GM20431 (cell line): ENCODE results near the gene CDKN2D.

Source experiments
- in situ Hi-C: fragments of 300-500 bp; cut with MseI, MboI; formaldehyde crosslinking; loops from one replicate; pipeline ENCODE4 v1.15.0; 2020; ENCODE audit warnings: low sequenced_read_pairs; ENCODE audit not compliant: unreplicated experiment

Gene CDKN2D

DNA sequence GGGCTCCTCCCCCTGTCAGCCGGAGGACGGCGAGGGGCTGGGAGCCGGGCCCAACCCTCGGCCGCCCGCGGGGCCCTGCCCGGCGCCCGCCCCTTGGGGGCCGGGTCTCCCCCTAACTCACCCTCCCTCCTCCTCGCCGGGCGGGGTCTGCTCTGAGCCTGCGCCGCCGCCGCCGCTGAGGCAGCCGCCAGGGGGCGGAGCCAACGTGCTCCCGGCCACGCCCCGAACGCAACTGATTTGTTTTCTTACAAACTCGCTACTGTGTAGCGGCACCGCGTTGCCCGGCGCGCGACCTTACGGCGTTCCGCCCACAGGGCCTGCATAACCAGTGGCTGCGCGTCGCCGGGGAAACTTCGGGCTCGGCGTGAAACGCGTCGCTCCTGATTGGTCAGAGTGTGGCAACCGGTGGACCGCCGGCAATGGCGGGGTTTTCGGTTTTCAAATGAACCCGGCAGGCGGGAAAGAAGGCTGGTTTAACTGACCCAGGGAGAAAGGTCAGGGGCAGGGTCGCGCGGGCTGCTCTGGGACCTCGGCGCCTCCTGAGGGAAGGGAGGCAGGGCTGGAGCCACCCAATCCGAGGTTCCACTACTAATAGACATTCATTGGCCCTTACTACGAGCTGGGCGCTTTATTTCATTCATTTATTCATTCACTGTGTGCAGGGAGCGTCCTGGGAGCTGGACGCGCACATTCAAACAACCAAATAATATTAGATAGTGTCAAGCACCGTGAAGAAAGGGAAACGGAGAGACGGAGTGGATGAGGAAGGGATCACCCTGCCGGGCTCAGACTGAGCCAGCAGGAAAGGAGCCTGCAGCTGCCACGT, at the start of gene CDKN2D:
Gene CDKN2D (minus strand): TSS at position 154 of the 826 bp plus-strand sequence. CDS start 326 bp downstream, outside the sequence.
- in situ Hi-C loops = no loop called here

DNA sequence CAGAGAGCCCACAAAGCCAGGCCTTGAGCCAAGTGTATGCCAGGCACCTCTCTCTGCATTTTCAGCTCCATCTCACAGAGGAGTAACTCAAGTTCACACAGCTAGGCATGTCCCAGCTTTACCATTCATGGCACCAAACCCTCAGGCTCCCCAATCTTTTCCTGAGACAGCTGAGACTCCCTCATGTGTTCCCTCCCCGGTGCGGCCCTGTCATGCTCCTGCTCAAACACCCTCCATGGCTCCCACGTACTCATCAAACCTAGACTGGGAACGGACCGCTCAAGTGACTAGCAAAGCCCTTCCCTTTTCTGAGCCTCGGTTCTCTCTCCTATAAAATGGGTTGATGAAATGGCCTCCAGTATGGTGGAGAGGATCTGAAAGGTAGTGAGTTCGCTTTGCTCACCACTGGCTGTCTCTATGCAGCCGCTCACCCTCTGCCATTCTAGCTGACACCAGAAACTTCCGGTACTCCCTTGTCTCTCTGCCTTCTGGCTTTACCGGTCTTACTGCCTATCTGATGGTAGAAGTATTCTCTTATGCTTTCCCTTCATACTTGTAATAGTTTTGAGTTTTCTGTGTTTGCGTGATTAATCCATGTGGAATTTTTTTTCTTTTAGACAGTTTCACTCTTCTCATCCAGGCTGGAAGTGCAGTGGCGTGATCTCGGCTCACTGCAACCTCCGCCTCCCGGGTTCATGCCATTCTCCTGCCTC, 48.8 kb upstream of the CDKN2D start:
- in situ Hi-C loops = no loop called here

DNA sequence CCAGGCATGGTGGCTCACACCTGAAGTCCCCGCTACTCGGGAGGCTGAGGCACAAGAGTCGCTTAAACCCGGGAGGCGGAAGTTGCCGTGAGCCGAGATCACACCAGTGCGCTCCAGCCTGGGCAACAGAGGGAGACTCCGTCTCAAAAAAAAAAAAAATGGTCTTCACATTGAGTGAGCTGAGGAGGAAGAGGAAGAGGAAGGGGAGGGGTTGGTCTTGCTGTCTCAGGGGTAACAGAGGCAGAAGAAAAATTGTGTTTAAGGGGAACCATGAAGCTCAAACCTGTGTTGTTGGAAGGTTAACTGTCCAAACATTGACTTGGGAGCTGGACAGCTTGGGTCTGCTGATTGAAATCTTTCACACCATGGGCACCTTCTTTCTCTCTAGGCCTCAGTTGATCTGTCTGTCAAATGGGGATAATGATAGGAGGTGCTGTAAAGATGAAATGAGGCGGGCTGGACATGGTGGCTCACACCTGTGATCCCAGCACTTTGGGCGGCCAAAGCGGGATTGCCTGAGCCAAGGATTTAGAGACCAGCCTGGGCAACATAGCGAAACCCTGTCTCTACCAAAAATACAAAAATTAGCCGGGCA, 46.7 kb upstream of the CDKN2D start:
- in situ Hi-C loops = no loop called here

DNA sequence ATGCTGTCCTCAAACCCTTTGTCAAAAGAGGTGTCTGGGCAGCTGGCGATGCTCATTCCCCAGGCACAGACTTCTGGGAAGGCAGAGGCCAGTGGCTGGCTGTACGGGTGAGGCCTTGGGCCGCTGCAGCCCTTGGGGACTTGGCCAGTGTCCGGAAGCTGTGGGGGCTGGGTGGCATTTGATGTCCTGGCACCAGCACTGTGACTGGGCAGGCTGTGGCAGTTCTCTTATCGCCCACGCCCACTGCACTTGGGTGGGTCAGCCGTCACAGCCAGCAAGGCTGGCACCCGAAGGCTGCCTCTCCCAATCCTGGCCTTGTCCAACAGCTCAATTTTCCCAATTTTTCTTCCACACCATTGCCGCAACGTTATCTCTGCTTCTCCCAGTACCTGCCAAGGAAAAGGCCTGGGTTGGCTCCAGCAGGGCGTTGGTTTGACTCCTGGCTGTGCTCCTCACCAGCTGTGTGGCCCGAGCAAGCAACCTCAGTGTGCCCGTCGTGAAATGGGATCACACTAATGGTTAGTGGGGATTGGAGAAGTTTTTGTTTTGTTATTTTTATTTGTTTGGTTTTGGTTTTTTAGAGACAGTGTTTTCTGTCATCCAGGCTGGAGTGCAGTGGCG, 43.8 kb upstream of the CDKN2D start:
- in situ Hi-C loops = no loop called here

DNA sequence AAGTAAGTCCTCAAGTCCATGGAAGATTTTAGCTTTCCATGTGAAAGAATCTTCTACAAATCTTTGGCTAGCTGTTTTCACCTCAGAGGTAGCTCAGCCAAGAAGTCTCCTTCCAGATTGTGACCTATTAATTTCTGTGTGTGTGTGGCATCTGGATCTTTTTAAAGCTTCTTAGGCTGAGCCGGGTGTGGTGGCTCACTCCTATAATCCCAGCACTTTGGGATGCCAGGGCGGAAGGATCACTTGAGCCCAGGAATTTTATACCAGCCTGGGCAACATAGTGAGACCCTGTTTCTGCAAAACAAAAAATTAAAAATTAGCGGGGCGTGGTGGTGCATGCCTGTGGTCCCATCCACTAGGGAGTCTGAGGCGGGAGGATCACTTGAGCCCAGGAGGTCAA, 43.1 kb upstream of the CDKN2D start:
- in situ Hi-C loops = no loop called here

DNA sequence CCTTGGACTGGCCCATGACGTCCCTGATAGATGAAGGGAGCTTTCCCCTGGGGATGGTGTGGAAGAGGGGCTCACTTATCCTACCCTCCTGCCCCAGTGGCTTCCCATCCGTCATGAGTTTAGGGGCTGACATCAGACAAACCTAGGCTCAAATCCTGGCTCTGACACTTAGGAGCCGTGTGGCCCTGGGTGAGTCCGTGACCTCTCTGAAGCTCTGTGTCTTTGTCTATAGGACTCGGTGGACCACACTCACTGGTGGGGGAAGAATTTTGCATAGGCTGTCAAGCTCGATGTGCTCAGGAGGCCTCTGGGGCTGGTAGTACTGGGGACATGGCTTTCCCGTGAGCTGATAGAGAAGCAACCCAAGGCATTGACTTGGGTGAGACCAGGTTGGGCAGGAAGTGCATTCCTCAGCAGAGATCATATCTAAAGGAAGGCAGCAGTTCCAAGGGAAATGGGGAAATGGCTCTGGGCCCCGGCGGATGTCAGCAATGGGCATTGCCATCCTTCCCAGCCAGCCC, 35.7 kb upstream of the CDKN2D start:
- in situ Hi-C loops = no loop called here

DNA sequence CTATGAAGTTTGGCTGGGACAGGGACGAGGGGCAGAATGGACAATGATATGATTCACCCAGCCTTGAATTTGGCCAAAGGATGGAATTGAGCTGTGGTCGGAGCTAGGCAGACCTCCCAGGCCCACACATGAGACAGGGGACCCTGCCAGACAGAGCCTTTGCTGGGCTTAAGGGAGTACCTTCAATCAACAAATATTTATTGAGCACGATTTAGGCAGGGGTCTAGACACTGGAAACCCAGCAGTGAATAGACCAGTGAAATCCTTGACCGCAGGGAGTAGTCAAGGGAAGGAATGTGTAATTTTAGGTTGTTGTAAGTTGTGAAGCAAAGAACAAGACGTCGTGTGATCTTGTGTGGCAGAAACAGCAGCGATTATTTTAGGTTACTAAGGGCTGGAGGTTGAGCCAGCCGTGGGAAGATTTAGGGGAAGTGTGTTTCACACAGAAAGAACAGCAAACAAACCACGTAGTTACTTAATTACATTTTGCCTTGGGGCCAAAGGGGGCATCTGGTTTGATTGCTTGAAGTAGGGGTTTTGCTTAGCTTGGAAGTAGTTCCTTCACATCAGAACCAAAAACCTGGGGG, 35.2 kb upstream of the CDKN2D start:
- in situ Hi-C loops = no loop called here

DNA sequence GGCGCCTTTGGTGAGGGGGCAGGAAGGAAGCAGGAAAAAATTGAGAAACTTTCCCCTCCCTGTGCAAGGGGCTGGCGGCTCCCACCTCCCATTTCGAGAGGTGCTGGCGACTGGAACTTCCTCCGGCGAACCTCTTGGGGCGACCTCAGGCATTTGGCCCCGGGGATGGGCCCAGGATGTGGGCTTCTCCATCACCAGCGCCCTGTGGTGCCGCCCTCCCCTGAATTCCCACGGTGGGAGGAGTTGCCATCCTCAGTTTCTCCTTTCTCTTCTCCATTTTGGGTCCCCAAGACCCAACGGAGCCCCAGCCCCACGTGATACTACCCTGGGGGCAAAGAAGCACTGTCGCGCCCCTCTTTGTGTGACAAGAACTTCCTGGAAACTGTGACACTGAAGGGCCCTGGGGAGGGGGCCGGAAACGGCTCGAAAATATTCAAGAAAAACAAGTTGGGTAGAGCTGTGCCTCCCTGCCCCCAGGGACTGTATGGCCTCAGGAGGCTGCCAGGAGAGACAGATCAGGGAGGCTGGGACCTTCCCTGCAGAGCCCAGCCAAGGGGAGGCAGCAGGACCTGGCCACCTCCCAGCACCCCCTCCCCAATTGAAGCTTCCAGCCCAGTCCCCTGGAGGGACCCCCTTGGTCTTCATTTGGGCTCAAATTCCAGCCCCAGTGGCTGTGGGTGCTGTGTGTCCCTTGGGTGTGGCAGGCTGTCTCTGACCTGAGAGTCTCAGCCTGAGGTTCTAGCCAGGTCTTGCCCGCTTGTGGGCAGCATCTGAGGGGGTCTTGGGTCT, 34.5 kb upstream of the CDKN2D start:
- in situ Hi-C loops = no loop called here

DNA sequence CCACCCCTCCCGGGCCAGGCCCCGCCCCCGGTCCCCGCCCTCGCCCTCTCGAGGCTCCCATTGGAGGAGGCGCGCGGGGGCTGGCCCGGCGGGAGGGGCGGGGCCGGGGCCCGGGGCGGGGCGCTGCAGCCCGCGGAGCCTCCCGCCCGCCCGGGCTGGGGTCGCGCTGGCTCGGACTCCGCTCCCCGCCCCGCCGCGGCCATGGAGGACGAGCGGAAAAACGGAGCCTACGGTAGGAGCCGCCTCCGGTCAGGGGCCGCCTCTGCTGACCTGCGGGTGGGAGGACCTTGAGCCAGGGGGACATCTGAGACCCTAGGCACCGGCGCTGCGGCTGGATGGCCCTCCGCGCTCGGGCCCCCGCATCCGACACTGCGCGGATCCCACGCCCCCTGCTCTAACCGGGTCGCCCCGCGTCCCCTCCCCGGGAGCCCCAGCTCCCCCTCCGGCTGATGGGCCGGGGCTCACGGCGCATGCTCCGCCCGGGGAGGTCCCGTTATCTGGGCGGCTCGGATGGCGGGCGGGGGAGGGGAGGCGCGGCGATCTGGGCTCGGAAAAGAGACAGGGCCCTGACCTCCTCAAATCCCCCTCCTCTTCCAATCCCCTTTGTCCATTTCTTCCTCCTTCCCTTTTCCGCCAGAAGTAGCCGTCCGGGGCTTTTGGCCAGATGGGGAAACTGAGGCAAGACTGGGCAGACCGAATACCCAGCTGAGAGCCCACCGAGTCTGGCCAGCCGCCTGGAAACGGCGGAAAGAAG, 33.7 kb upstream of the CDKN2D start:
- in situ Hi-C loops = no loop called here

DNA sequence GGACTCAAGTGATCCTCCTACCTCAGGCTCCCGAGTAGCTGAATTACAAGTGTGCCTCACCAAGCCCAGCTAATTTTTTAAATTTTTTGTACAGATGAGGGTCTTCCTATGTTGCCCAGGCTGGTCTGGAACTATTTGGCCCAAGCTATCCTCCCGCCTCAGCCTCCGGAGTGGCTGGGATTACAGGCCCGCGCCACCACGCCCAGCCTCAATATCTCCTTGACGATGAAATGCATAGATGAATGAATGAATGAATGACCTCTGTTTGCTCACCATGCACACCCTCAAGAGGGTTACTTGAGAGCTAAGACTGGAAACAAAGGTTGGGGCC, 33.2 kb upstream of the CDKN2D start:
- in situ Hi-C loops = no loop called here

DNA sequence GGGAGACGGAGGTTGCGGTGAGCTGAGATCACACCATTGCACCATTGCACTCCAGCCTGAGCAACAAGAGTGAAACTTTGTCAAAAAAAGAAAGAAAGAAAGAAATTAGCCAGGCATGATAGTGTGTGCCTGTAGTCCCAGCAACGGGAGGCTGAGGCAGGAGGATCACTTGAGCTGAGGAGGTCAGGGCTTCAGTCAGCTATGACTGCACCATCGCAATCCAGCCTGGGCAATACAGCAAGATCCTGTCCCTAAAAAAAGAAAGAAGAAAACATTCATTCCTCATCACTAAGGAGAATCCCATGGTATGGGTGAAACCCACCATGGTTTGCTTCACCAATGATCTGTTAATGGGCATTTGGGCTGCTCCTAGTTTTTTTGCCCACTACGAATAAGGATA, 31.4 kb upstream of the CDKN2D start:
- in situ Hi-C loops = no loop called here

DNA sequence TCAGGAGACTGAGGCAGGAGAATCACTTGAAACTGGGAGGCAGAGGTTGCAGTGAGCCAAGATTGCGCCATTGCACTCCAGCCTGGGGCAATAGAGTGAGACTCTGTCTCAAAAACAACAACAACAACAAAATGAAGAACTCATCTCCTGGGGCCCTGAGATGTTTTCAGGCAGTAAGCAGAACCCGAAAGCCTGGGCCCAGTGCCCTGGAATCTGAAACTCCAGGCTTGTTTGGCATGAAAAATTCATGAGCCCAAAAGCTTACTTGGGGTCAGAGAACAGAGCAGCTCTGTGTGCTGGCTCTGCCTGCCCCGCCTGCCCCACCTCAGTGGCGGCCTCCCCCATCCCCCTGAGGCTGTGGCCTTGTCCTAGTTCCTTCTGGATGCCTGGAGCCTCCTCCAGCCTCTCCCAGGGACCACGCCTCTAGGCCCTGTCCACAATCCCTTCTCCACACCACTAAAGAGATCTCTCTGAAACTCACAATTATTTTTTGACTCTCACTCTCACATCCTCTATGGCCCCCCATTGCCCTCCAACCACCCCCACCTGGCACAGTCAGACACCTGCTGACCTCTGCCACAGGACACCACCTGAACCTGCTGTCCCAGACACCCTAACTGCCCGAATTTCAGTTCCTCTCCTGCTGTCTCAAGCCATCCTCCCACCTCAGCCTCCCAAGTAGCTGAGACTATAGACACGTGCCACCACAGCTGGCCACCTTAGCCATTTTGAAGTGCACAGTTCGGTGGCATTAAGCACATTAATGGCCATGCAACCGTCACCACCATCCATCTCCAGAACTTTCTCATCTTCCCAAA, 25.2 kb upstream of the CDKN2D start:
- in situ Hi-C loops = no loop called here

DNA sequence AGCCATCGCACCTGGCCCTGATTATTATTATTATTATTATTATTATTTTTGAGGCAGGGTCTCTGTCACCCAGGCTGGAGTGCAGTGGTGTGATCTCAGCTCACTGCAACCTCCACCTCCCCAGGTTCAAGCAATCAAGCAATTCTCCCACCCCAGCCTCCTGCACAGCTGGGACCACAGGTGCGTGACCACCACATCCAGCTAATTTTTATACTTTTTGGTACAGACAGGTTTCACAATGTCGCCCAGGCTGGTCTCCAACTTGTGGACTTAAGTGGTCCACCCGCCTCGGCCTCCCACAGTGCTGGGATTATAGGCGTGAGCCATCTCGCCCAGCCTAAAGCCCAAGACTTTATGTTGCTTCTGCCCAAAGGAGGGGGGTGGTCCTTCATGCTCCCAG, 24.4 kb upstream of the CDKN2D start:
- in situ Hi-C loops = no loop called here

DNA sequence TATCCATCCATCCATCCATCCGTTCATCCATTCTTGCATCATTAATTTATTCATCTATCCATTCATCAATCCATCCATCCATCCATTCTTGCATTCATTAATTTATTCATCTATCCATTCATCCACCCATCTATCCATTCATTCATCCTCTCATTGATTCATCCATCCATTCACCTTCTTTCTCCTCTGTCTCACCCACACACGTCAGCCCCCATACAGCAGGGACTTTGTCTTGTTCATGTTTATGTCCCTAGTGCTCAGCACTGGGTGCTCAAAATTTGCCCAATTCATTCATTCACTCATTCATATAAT, 19.0 kb upstream of the CDKN2D start:
- in situ Hi-C loops = no loop called here

DNA sequence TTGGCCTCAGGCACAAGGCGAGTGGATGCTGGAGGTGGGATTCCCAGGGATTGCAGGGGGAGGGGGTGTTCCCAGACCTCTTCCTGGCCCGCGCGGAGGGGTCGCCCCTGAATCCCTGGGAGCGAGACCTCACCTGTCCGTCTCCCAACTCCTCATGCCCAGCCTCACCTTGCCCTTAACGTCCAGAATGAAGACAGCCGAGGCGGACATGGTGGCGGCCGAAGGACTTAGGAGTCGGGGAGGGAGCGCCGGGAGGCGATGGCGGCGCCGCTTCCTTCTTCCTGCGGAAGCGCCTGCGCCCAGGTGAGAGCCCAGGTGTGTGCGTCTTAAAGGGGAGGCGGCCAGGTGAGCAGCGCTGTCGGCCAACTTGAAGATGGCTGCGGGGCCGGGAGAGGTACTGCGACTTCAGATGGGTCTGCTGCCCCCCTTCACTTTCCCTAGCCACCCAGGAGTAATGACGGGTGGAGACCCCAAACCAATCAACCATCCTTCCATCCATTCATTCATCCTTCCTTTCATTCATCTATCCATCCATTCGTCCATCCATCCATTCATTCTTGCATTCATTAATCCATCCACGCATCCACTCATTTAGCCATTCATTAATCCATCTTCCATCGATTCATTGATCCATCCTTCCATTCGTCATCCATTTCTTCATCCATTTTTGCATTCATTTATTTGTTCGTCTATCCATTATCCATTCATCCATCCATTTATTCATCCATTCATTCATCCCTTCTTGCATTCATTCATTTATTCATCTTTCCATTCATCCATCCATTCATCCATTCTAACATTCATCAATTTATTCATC, 18.5 kb upstream of the CDKN2D start, which contains the start of gene AP1M2:
Gene AP1M2 (minus strand): TSS at position 291 of the 817 bp plus-strand sequence. CDS start 81 bp downstream, at position 210.
- in situ Hi-C loops = no loop called here

DNA sequence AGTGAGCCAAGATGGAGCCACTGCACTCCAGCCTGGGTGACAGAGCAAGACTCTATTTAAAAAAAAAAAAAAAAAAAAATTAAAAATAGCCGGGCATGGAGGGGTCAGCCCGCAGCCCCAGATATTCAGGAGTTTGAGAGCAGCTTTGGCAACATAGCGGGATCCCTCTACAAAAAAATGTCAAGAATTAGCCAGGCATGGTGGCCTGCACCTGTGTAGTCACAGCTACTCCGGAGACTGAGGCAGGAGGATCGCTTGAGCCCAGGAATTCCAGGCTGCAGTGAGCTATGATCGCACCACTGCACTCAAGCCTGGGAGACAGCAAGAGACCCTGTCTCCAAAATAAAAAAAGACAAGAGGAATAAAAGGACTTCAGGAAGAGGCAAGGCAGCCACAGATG, 17.6 kb upstream of the CDKN2D start:
- in situ Hi-C loops = no loop called here
